Testis (tissue), 2 donors: Measurements from ENCODE around the gene THPO.

Source experiments
- POLR2A ChIP-seq: fragments of 450-650 bp; IDR thresholded peaks from one replicate; pipeline ENCODE4 v1.6.1; 2017; ENCODE audit warnings: antibody characterized with exemption, mild to moderate bottlenecking, moderate library complexity
- TF ChIP-seq, protein P1 (sequence below), 3 experiments: fragments of 450-650 bp in 2 of 3; fragments of 200-600 bp in 1 of 3; sonication (generic) in 1 of 3; IDR thresholded peaks; one replicate each; pipeline ENCODE4 v1.5.1; 2016 to 2019; ENCODE audit warnings: antibody characterized with exemption in 3 of 3, mild to moderate bottlenecking in 2 of 3, moderate library complexity in 1 of 3

DNA sequence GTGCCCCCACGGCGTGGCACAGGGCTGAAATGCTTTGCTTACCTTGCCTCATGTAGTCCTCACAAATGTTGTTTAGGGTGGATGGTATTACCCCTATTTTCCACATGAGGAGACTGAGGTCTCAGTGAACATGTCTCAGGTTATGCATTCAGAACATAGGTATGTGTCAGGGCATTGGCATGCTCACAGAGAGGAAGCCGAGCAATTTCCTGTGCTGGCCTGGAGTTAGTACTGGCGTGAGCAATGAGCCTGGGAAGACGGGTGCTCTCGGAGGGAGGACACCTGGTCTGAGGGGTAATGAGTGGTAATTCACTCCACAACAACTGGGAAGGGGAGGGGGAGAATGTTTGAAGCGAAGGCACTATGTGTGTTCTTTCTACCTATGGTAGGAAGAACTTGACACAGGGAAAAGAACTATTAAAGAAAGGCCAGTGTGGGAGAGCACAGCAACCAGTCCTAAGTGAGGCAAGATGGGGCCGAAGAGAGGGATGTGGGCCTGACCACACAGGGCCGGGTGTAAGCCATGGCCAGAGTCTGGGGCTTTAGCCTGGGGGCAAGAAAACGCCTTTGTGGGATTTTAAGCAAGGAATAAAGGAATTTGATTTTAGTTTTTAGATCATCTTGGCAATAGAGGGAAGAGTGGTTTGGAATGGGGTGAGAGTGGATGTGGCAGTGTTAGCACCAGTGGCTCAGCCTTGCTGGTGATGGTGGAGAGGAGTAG lies 45.5 kb downstream of the THPO start:
- TF ChIP-seq POLR2A, result no peak
- TF ChIP-seq, protein P1, sequence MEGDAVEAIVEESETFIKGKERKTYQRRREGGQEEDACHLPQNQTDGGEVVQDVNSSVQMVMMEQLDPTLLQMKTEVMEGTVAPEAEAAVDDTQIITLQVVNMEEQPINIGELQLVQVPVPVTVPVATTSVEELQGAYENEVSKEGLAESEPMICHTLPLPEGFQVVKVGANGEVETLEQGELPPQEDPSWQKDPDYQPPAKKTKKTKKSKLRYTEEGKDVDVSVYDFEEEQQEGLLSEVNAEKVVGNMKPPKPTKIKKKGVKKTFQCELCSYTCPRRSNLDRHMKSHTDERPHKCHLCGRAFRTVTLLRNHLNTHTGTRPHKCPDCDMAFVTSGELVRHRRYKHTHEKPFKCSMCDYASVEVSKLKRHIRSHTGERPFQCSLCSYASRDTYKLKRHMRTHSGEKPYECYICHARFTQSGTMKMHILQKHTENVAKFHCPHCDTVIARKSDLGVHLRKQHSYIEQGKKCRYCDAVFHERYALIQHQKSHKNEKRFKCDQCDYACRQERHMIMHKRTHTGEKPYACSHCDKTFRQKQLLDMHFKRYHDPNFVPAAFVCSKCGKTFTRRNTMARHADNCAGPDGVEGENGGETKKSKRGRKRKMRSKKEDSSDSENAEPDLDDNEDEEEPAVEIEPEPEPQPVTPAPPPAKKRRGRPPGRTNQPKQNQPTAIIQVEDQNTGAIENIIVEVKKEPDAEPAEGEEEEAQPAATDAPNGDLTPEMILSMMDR (IDR thresholded peaks at IDR 0.05), result no peak
